ENCODE data around the gene TEX36. TPM values are rescaled to one million over a fixed set of nuclear protein-coding genes. Genes with fewer than 3 reads are reported as not detected.

The TEX36 gene
- total RNA-seq, 4 donors from 2014 or later, result not detected

GRCh38 chr10:125711110-125711750 is 28.3 kb upstream of the TEX36 start:
- TF ChIP-seq CTCF (IDR thresholded peaks at IDR 0.05; ENCODE audit: low read depth), result no peak

- no peak for TF ChIP-seq CTCF (IDR thresholded peaks at IDR 0.05; ENCODE audit: low read depth)
Observed at GRCh38 chr10:125709553-125710474, 26.9 kb upstream of the TEX36 start.

- TF ChIP-seq CTCF (IDR thresholded peaks at IDR 0.05; ENCODE audit: low read depth), result no peak
Observed at GRCh38 chr10:125708971-125709503, 26.1 kb upstream of the TEX36 start.

- TF ChIP-seq CTCF (IDR thresholded peaks at IDR 0.05; ENCODE audit: low read depth), result no peak
Observed at GRCh38 chr10:125707541-125708468, 24.8 kb upstream of the TEX36 start.

GRCh38 chr10:125700355-125700911 is 17.5 kb upstream of the TEX36 start:
- TF ChIP-seq CTCF (IDR thresholded peaks at IDR 0.05; ENCODE audit: low read depth), result no peak

- no peak for TF ChIP-seq CTCF (IDR thresholded peaks at IDR 0.05; ENCODE audit: low read depth)
Observed at GRCh38 chr10:125699562-125700143, 16.7 kb upstream of the TEX36 start.

Measured in subcutaneous adipose tissue (tissue), 4 donors.